Mesendoderm (in vitro differentiated cells): ENCODE data around the gene CIART.

Experiments used
- DNase-seq: peaks from one replicate; pipeline ENCODE4 v3.0.0; 2013
- H2AK5ac ChIP-seq: 2 replicates; pipeline ENCODE4 v1.6.1; 2013; ENCODE audit warnings: low read length, inconsistent platforms
- H2BK120ac ChIP-seq: 2 replicates; pipeline ENCODE4 v1.6.1; 2013; ENCODE audit warnings: low read depth, mild to moderate bottlenecking, low read length, moderate library complexity, mixed read lengths
- H2BK15ac ChIP-seq: replicated peaks from 2 replicates; pipeline ENCODE4 v1.6.1; 2013; ENCODE audit warnings: low read depth, mild to moderate bottlenecking, moderate library complexity
- H2BK5ac ChIP-seq: 2 replicates; pipeline ENCODE4 v1.6.1; 2013; ENCODE audit warnings: low read length, inconsistent platforms
- H3K18ac ChIP-seq: 2 replicates; pipeline ENCODE4 v1.6.1; 2013; ENCODE audit warnings: mild to moderate bottlenecking, low read length, mixed read lengths
- H3K23ac ChIP-seq: one replicate; pipeline ENCODE4 v1.6.1; 2013; ENCODE audit warnings: low read length
- H3K27ac ChIP-seq: 2 replicates; pipeline ENCODE4 v1.5.1; 2013; ENCODE audit warnings: low read depth, mild to moderate bottlenecking, inconsistent platforms, low read length, moderate library complexity
- H3K27me3 ChIP-seq: 2 replicates; pipeline ENCODE4 v1.6.1; 2013; ENCODE audit warnings: low read length, control low read depth, mild to moderate bottlenecking, inconsistent platforms; ENCODE audit not compliant: insufficient read depth, poor library complexity
- H3K36me3 ChIP-seq: 2 replicates; pipeline ENCODE4 v1.6.1; 2013; ENCODE audit warnings: low read length, inconsistent platforms; ENCODE audit not compliant: control insufficient read depth, insufficient read depth
- H3K4ac ChIP-seq: one replicate; pipeline ENCODE4 v1.6.1; 2013; ENCODE audit warnings: low read depth, mild to moderate bottlenecking, low read length, moderate library complexity
- H3K4me1 ChIP-seq: 2 replicates; pipeline ENCODE4 v1.6.1; 2013; ENCODE audit warnings: low read depth, low read length, inconsistent platforms; ENCODE audit not compliant: control insufficient read depth
- H3K4me2 ChIP-seq: 2 replicates; pipeline ENCODE4 v1.6.1; 2013; ENCODE audit warnings: low read length
- H3K4me3 ChIP-seq: 2 replicates; pipeline ENCODE4 v1.5.1; 2013; ENCODE audit warnings: mild to moderate bottlenecking, low read length
- H3K56ac ChIP-seq: one replicate; pipeline ENCODE4 v1.6.1; 2013; ENCODE audit warnings: low read length
- H3K79me1 ChIP-seq: 2 replicates; pipeline ENCODE4 v1.6.1; 2013; ENCODE audit warnings: low read length, inconsistent platforms
- H3K79me2 ChIP-seq: 2 replicates; pipeline ENCODE4 v1.6.1; 2013; ENCODE audit warnings: mild to moderate bottlenecking, low read length; ENCODE audit not compliant: control insufficient read depth, insufficient read depth
- H3K9ac ChIP-seq: 2 replicates; pipeline ENCODE4 v1.6.1; 2013; ENCODE audit warnings: low read length, inconsistent platforms
- H4K5ac ChIP-seq: one replicate; pipeline ENCODE4 v1.6.1; 2013; ENCODE audit warnings: low read length
- H4K8ac ChIP-seq: one replicate; pipeline ENCODE4 v1.6.1; 2013; ENCODE audit warnings: low read depth, mild to moderate bottlenecking, control low read depth, low read length, moderate library complexity
- WGBS: extraction: QIAGEN DNeasy Blood & Tissue Kit; methylation state at CpG from one replicate; pipeline ENCODE4 v1.1.7; 2013; ENCODE audit warnings: low lambda C conversion rate, missing lambda C conversion rate; ENCODE audit not compliant: insufficient coverage; ENCODE audit errors: extremely low coverage; 5-methylcytosine and 5-hydroxymethylcytosine counted together

The CIART gene

GRCh38 chr1:150288822-150289221, 6.5 kb downstream of the CIART start:
- H2BK5ac ChIP-seq, result no peak overlapping the region
- H3K27me3 ChIP-seq, result no peaks in the 10 kb centered on the region
- no peak overlapping the region for H3K18ac ChIP-seq
- H2AK5ac ChIP-seq, result no peak overlapping the region
- H4K5ac ChIP-seq, result no peak overlapping the region
- H3K4me2 ChIP-seq, result no peak overlapping the region
- no peak overlapping the region for H3K56ac ChIP-seq
- H3K4me1 ChIP-seq, result no peaks in the 10 kb centered on the region
- peaks cover under 1% of the 10 kb centered on the region for H3K79me2 ChIP-seq
- no peak overlapping the region for H3K4me3 ChIP-seq
- H3K79me1 ChIP-seq, result peaks cover under 1% of the 10 kb centered on the region
- DNase-seq, result no peak
- no peak overlapping the region for H2BK120ac ChIP-seq
- H2BK15ac ChIP-seq, result no peak overlapping the region
- no peak overlapping the region for H3K4ac ChIP-seq
- H3K23ac ChIP-seq, result no peak overlapping the region
- no CpG with 5 or more reads among the region's 4 CpGs for WGBS
- no peak overlapping the region for H4K8ac ChIP-seq
- H3K36me3 ChIP-seq, result no peaks in the 10 kb centered on the region
- H3K9ac ChIP-seq, result no peak overlapping the region
- no peak overlapping the region for H3K27ac ChIP-seq

- peak within 1 kb of the TSS; percentile 88 for H3K4ac ChIP-seq
- H2BK120ac ChIP-seq, result no peak within 1 kb of the TSS
- H3K36me3 ChIP-seq, result peaks cover 2% of the 10 kb centered on the region
- peak within 1 kb of the TSS; percentile 85 for H3K9ac ChIP-seq
- no peak within 1 kb of the TSS for H3K23ac ChIP-seq
- no CpG with 5 or more reads among the region's 43 CpGs for WGBS
- no peak within 1 kb of the TSS for H2BK5ac ChIP-seq
- peak within 1 kb of the TSS; percentile 77 for H3K4me3 ChIP-seq
- peak within 1 kb of the TSS; percentile 98 for H3K56ac ChIP-seq
- H3K79me2 ChIP-seq, result peaks cover 16% of the 10 kb centered on the region
- no peaks in the 10 kb centered on the region for H3K4me1 ChIP-seq
- peak within 1 kb of the TSS; percentile 24 for H2AK5ac ChIP-seq
- peak within 1 kb of the TSS; percentile 37 for H4K5ac ChIP-seq
- peaks cover 6% of the 10 kb centered on the region for H3K79me1 ChIP-seq
- DNase-seq, result peak; percentile 99
- H3K4me2 ChIP-seq, result peak within 1 kb of the TSS; percentile 85
- no peak within 1 kb of the TSS for H3K27ac ChIP-seq
- no peaks in the 10 kb centered on the region for H3K27me3 ChIP-seq
- H2BK15ac ChIP-seq, result no peak within 1 kb of the TSS
- H4K8ac ChIP-seq, result peak within 1 kb of the TSS; percentile 44
- H3K18ac ChIP-seq, result no peak within 1 kb of the TSS
Measured at GRCh38 chr1:150293433-150294253, 11.3 kb downstream of the CIART start, which contains the start of gene MRPS21. Gene MRPS21 (plus strand): TSS chr1:150293861. CDS start chr1:150294367, 506 bp downstream.

- peaks cover 2% of the 10 kb centered on the region for H3K36me3 ChIP-seq
Measured at GRCh38 chr1:150295476-150295875, 13.1 kb downstream of the CIART start.

GRCh38 chr1:150299716-150300115, 17.4 kb downstream of the CIART start:
- no peaks in the 10 kb centered on the region for H3K4me1 ChIP-seq
- no peak overlapping the region for H2AK5ac ChIP-seq
- H2BK5ac ChIP-seq, result no peak overlapping the region
- H3K4me3 ChIP-seq, result no peak overlapping the region
- H3K9ac ChIP-seq, result no peak overlapping the region
- no peak overlapping the region for H3K18ac ChIP-seq
- H3K36me3 ChIP-seq, result peaks cover 2% of the 10 kb centered on the region
- no peak overlapping the region for H4K8ac ChIP-seq
- H3K27ac ChIP-seq, result no peak overlapping the region
- H3K56ac ChIP-seq, result no peak overlapping the region
- peaks cover 4% of the 10 kb centered on the region for H3K79me1 ChIP-seq
- H3K79me2 ChIP-seq, result peaks cover 8% of the 10 kb centered on the region
- H4K5ac ChIP-seq, result no peak overlapping the region
- no peak overlapping the region for H3K4me2 ChIP-seq
- H2BK120ac ChIP-seq, result no peak overlapping the region
- no CpG with 5 or more reads among the region's 3 CpGs for WGBS
- no peak for DNase-seq
- no peaks in the 10 kb centered on the region for H3K27me3 ChIP-seq
- no peak overlapping the region for H3K23ac ChIP-seq
- no peak overlapping the region for H3K4ac ChIP-seq
- no peak overlapping the region for H2BK15ac ChIP-seq

More at GRCh38 chr1:150295476-150295875, 13.1 kb downstream of the CIART start:
- Histone ChIP-seq H3K56ac (no peak overlapping the region), H4K8ac (no peak overlapping the region), H3K79me1 (peaks cover 6% of the 10 kb centered on the region), H3K79me2 (peaks cover 16% of the 10 kb centered on the region), H3K18ac (no peak overlapping the region), H3K23ac (no peak overlapping the region), H3K4me1 (no peaks in the 10 kb centered on the region), H3K27ac (no peak overlapping the region), H3K4me3 (no peak overlapping the region), H3K27me3 (no peaks in the 10 kb centered on the region), H2AK5ac (no peak overlapping the region), H3K9ac (no peak overlapping the region), H3K4ac (no peak overlapping the region), H2BK15ac (no peak overlapping the region), H2BK5ac (no peak overlapping the region), H4K5ac (no peak overlapping the region), H2BK120ac (no peak overlapping the region), H3K4me2 (no peak overlapping the region)
- DNase-seq, result peak; percentile 58
- 100% methylated on average over 2 of the region's 2 CpGs for WGBS

GRCh38 chr1:150302338-150302737, 20.0 kb downstream of the CIART start:
- no peaks in the 10 kb centered on the region for H3K27me3 ChIP-seq
- H3K79me1 ChIP-seq, result no peaks in the 10 kb centered on the region
- H3K27ac ChIP-seq, result no peak overlapping the region
- H3K4me3 ChIP-seq, result no peak overlapping the region
- WGBS, result no CpG with 5 or more reads among the region's 6 CpGs
- H2BK15ac ChIP-seq, result no peak overlapping the region
- no peak overlapping the region for H2AK5ac ChIP-seq
- no peak overlapping the region for H3K4me2 ChIP-seq
- H4K8ac ChIP-seq, result no peak overlapping the region
- H3K9ac ChIP-seq, result no peak overlapping the region
- no peaks in the 10 kb centered on the region for H3K36me3 ChIP-seq
- no peak overlapping the region for H3K56ac ChIP-seq
- H3K4me1 ChIP-seq, result no peaks in the 10 kb centered on the region
- no peak overlapping the region for H4K5ac ChIP-seq
- no peak overlapping the region for H3K4ac ChIP-seq
- no peak overlapping the region for H3K23ac ChIP-seq
- no peak overlapping the region for H2BK5ac ChIP-seq
- no peak overlapping the region for H2BK120ac ChIP-seq
- no peak for DNase-seq
- H3K18ac ChIP-seq, result no peak overlapping the region
- H3K79me2 ChIP-seq, result no peaks in the 10 kb centered on the region
